Activated naive CD4-positive, alpha-beta T cell treated with anti-CD3 and anti-CD28 coated beads for 36 hours (primary cell): ENCODE data around the gene CASK. TPM values are rescaled to one million over a fixed set of nuclear protein-coding genes. Genes with fewer than 3 reads are reported as not detected.

Experiments
- CTCF ChIA-PET: fragments of 350-600 bp; sonication (Branson Sonifier 250); formaldehyde crosslinking; loops from one replicate; lab custom pipeline; 2021; ENCODE audit warnings: antibody characterized with exemption; lab: Charles Lee
- DNase-seq: peaks from one replicate; pipeline ENCODE4 v3.0.0-alpha.2; 2020
- H3K27ac Mint-ChIP-seq: one replicate; pipeline ENCODE4 v1.8.0; 2021; ENCODE audit warnings: mild to moderate bottlenecking, mixed read lengths
- H3K27me3 Mint-ChIP-seq: one replicate; pipeline ENCODE4 v1.8.0; 2021; ENCODE audit warnings: low read depth, mixed read lengths
- H3K36me3 Mint-ChIP-seq: one replicate; pipeline ENCODE4 v1.8.0; 2021; ENCODE audit warnings: low read depth, mixed read lengths
- H3K4me1 Mint-ChIP-seq: one replicate; pipeline ENCODE4 v1.8.0; 2021; ENCODE audit warnings: low read depth, mixed read lengths
- H3K4me3 Mint-ChIP-seq: one replicate; pipeline ENCODE4 v1.8.0; 2021; ENCODE audit warnings: mild to moderate bottlenecking, moderate library complexity, mixed read lengths
- H3K9me3 Mint-ChIP-seq: one replicate; pipeline ENCODE4 v1.8.0; 2021; ENCODE audit warnings: mixed read lengths
- intact Hi-C: fragments of 100-400 bp; cut with micrococcal nuclease; formaldehyde crosslinking; loops from one replicate; pipeline ENCODE4 v1.15.1; 2023
- total RNA-seq, 2 experiments: library from RNA; stranded (reverse); gene quantifications; one replicate each; pipeline ENCODE4 v1.2.3, GENCODE V29; 2021

Gene CASK, protein sequence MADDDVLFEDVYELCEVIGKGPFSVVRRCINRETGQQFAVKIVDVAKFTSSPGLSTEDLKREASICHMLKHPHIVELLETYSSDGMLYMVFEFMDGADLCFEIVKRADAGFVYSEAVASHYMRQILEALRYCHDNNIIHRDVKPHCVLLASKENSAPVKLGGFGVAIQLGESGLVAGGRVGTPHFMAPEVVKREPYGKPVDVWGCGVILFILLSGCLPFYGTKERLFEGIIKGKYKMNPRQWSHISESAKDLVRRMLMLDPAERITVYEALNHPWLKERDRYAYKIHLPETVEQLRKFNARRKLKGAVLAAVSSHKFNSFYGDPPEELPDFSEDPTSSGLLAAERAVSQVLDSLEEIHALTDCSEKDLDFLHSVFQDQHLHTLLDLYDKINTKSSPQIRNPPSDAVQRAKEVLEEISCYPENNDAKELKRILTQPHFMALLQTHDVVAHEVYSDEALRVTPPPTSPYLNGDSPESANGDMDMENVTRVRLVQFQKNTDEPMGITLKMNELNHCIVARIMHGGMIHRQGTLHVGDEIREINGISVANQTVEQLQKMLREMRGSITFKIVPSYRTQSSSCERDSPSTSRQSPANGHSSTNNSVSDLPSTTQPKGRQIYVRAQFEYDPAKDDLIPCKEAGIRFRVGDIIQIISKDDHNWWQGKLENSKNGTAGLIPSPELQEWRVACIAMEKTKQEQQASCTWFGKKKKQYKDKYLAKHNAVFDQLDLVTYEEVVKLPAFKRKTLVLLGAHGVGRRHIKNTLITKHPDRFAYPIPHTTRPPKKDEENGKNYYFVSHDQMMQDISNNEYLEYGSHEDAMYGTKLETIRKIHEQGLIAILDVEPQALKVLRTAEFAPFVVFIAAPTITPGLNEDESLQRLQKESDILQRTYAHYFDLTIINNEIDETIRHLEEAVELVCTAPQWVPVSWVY
- total RNA-seq = 10 to 100 TPM; 15.4 to 18.9 TPM

- Mint-ChIP-seq H3K27ac (peak within 1 kb of the TSS; percentile 73), H3K4me3 (peak within 1 kb of the TSS; percentile 82), H3K27me3 (no peaks in the 10 kb centered on the region), H3K9me3 (no peaks in the 10 kb centered on the region), H3K36me3 (no peaks in the 10 kb centered on the region), H3K4me1 (peaks cover 25% of the 10 kb centered on the region)
- intact Hi-C loops = loop anchor here (2.0 to 10.0 kb wide), 6 partner anchors 125 to 1731 kb away; partner anchors contain the start of genes DDX3X, MAOA and USP9X
- peak; percentile 91 for DNase-seq
- CTCF ChIA-PET = interaction anchor here (0.8 kb wide), 1 partner anchor 125 kb away, joined by 3 read pairs; no protein-coding TSS in a partner anchor
Measured at GRCh38 chrX:41923211-41923977, at the start of gene CASK. Gene CASK, minus strand, starts transcription at chrX:41923554. Its CDS starts 566 bp downstream, at chrX:41922988.

- CTCF ChIA-PET = no interaction called here
- no peaks in the 10 kb centered on the region for H3K4me1 Mint-ChIP-seq
- H3K4me3 Mint-ChIP-seq = no peak overlapping the region
- no peaks in the 10 kb centered on the region for H3K36me3 Mint-ChIP-seq
- DNase-seq = no peak
- no peak overlapping the region for H3K27ac Mint-ChIP-seq
- no peaks in the 10 kb centered on the region for H3K27me3 Mint-ChIP-seq
- intact Hi-C loops = no loop called here
- no peaks in the 10 kb centered on the region for H3K9me3 Mint-ChIP-seq
Measured at GRCh38 chrX:41971346-41971745, 48.0 kb upstream of the CASK start.

DNA sequence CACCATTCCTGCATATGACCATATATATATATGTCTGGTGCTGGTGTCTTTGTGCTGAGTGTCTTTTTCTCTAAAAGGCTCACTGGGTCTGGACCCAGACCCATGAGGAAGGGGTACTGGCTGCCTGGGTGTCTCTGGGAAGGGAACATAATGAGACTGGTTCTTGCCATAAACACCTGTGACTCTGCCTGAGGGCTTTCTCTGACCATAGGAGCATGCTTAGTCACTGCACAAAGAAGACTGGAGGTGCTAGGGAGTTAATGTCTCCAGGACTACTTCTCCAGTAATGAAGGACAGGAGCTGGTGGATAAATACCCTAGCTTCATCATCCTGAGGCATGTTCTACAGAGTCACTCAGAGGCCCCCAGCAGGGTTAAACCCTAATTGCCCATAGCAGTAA lies 47.1 kb upstream of the CASK start:
- H3K4me1 Mint-ChIP-seq = no peaks in the 10 kb centered on the region
- intact Hi-C loops = no loop called here
- no peaks in the 10 kb centered on the region for H3K36me3 Mint-ChIP-seq
- H3K4me3 Mint-ChIP-seq = no peak overlapping the region
- no peak overlapping the region for H3K27ac Mint-ChIP-seq
- H3K9me3 Mint-ChIP-seq = no peaks in the 10 kb centered on the region
- no peaks in the 10 kb centered on the region for H3K27me3 Mint-ChIP-seq
- no peak for DNase-seq
- CTCF ChIA-PET = no interaction called here

- no peaks in the 10 kb centered on the region for H3K9me3 Mint-ChIP-seq
Measured at GRCh38 chrX:41963348-41963747, 40.0 kb upstream of the CASK start.

DNA sequence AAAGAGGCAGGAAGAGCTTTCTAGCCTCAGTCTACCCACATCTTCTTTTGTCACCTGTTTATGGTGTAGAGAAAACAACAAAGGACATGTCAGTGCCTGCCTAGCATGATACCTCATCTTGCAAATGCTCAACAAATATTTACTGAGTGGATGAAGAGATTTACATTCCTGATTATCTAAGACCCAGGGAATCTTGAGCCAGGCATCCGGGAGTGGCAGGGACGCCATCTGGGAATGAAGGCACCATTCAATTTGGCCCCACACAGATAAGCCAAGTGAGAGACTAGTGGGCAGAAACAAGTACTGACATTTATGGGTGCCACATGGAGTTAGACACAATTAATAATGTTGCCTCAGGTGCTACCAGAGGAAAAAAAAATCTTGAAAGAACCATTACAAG lies 36.8 kb upstream of the CASK start:
- CTCF ChIA-PET = no interaction called here
- no peak for DNase-seq
- intact Hi-C loops = no loop called here
- Mint-ChIP-seq H3K27me3 (no peaks in the 10 kb centered on the region), H3K4me3 (no peak overlapping the region), H3K36me3 (no peaks in the 10 kb centered on the region), H3K4me1 (peaks cover 4% of the 10 kb centered on the region), H3K9me3 (no peaks in the 10 kb centered on the region), H3K27ac (no peak overlapping the region)

More at GRCh38 chrX:41963348-41963747, 40.0 kb upstream of the CASK start:
- CTCF ChIA-PET = no interaction called here
- H3K27ac Mint-ChIP-seq = no peak overlapping the region
- peaks cover 4% of the 10 kb centered on the region for H3K4me1 Mint-ChIP-seq
- no peaks in the 10 kb centered on the region for H3K27me3 Mint-ChIP-seq
- no peak overlapping the region for H3K4me3 Mint-ChIP-seq
- intact Hi-C loops = no loop called here
- DNase-seq = no peak
- H3K36me3 Mint-ChIP-seq = no peaks in the 10 kb centered on the region

- intact Hi-C loops = no loop called here
- H3K36me3 Mint-ChIP-seq = no peaks in the 10 kb centered on the region
- peaks cover 4% of the 10 kb centered on the region for H3K4me1 Mint-ChIP-seq
- no peaks in the 10 kb centered on the region for H3K27me3 Mint-ChIP-seq
- CTCF ChIA-PET = no interaction called here
- no peaks in the 10 kb centered on the region for H3K9me3 Mint-ChIP-seq
- H3K27ac Mint-ChIP-seq = no peak overlapping the region
- DNase-seq = no peak
- no peak overlapping the region for H3K4me3 Mint-ChIP-seq
Measured at GRCh38 chrX:41958861-41959260, 35.5 kb upstream of the CASK start.

DNA sequence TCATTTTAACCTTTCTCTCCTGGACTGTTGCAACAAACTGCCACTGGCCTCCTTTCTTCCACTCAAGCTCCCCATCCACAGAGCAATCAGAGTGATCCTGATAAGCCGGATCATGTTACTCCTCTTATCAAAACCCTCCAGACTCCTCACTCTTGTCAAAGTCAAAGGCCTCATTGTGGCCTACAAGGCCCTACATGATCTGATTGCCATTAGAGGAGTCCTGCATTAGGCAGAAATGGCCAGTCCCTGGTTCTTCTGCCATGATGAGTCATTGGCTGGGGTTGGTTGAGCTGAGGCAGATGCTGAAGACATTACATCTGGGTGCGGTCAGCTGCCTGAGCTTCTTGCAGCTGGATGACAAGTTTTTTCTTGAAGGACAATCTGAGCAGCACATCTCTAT lies 32.7 kb upstream of the CASK start:
- no peaks in the 10 kb centered on the region for H3K36me3 Mint-ChIP-seq
- peaks cover 4% of the 10 kb centered on the region for H3K4me1 Mint-ChIP-seq
- H3K27ac Mint-ChIP-seq = no peak overlapping the region
- CTCF ChIA-PET = no interaction called here
- H3K27me3 Mint-ChIP-seq = no peaks in the 10 kb centered on the region
- DNase-seq = no peak
- intact Hi-C loops = no loop called here
- H3K9me3 Mint-ChIP-seq = no peaks in the 10 kb centered on the region
- no peak overlapping the region for H3K4me3 Mint-ChIP-seq

DNA sequence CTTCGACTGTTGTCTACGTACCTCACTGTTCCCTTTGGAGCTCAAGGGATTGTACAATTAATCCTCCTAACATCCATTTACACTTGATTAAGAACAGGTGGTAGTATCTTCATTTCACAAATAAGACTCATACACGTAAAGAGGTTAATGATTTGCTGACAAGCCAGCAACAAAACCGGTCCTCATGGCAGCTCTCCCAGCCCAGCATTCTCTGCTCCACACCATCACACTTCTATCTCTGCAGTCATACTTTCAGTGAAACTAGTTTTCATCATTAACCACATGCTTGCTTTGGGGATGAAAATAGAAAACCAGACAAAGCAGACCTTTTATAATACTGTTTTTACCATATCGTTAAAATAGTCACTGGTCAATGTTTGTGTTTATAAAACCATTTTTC lies 28.7 kb upstream of the CASK start:
- DNase-seq = no peak
- no peaks in the 10 kb centered on the region for H3K27me3 Mint-ChIP-seq
- CTCF ChIA-PET = no interaction called here
- no peaks in the 10 kb centered on the region for H3K36me3 Mint-ChIP-seq
- H3K4me3 Mint-ChIP-seq = no peak overlapping the region
- H3K4me1 Mint-ChIP-seq = no peaks in the 10 kb centered on the region
- no peaks in the 10 kb centered on the region for H3K9me3 Mint-ChIP-seq
- intact Hi-C loops = no loop called here
- no peak overlapping the region for H3K27ac Mint-ChIP-seq

GRCh38 chrX:41946989-41947612 lies 23.7 kb upstream of the CASK start:
- Mint-ChIP-seq H3K4me3 (no peak overlapping the region), H3K27me3 (no peaks in the 10 kb centered on the region), H3K4me1 (no peaks in the 10 kb centered on the region), H3K27ac (no peak overlapping the region), H3K36me3 (no peaks in the 10 kb centered on the region), H3K9me3 (no peaks in the 10 kb centered on the region)
- intact Hi-C loops = no loop called here
- no peak for DNase-seq
- CTCF ChIA-PET = no interaction called here

DNA sequence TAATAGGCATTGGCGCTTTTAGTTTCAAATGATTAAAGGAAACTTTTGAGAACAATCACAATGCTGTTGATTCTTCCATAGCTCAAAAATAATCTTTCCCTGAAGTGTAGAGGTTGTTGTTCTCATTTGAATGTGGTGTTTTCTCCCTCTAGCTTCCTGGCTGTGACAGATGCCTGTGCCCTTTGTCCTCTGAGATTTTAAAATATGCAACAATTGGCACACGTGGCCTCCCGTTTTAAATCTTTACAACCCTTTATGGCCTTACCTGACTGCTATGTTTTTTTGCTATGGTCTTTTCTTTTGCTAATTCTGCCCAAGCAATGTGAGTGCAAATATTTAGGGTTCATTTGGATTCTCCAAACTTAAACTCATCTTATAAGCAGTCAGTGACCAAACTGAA lies 22.9 kb upstream of the CASK start:
- H3K27ac Mint-ChIP-seq = no peak overlapping the region
- no peaks in the 10 kb centered on the region for H3K36me3 Mint-ChIP-seq
- H3K4me1 Mint-ChIP-seq = no peaks in the 10 kb centered on the region
- no peaks in the 10 kb centered on the region for H3K9me3 Mint-ChIP-seq
- CTCF ChIA-PET = no interaction called here
- DNase-seq = no peak
- intact Hi-C loops = no loop called here
- H3K4me3 Mint-ChIP-seq = no peak overlapping the region
- no peaks in the 10 kb centered on the region for H3K27me3 Mint-ChIP-seq

DNA sequence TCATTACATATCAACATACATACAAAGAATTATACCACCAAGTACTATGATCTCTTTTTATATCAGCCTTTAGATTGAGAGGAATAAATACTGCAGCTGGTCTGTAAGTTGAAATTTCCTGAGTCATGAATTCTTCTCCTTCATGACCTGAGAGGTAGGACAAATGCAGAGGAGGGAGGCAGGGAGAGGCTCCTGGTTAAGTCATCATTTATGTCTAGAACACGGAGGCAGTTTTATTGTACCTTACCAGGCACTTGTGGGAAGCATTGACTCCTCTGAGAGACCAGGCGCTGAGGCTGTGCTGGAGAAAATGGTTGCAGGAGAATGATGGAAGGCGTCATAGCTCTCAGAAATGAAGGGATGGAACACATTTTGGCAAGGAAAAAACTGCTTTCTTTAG lies 12.5 kb upstream of the CASK start:
- H3K27ac Mint-ChIP-seq = no peak overlapping the region
- H3K4me3 Mint-ChIP-seq = no peak overlapping the region
- H3K4me1 Mint-ChIP-seq = no peaks in the 10 kb centered on the region
- no peaks in the 10 kb centered on the region for H3K27me3 Mint-ChIP-seq
- no peaks in the 10 kb centered on the region for H3K36me3 Mint-ChIP-seq
- CTCF ChIA-PET = no interaction called here
- no peak for DNase-seq
- intact Hi-C loops = no loop called here
- no peaks in the 10 kb centered on the region for H3K9me3 Mint-ChIP-seq

- intact Hi-C loops = no loop called here
- no peak for DNase-seq
- Mint-ChIP-seq H3K4me1 (no peaks in the 10 kb centered on the region), H3K27me3 (no peaks in the 10 kb centered on the region), H3K27ac (no peak overlapping the region), H3K9me3 (no peaks in the 10 kb centered on the region), H3K36me3 (no peaks in the 10 kb centered on the region), H3K4me3 (no peak overlapping the region)
- CTCF ChIA-PET = interaction anchor here (0.7 kb wide), 1 partner anchor 133 kb away, joined by 3 read pairs; no protein-coding TSS in a partner anchor
Measured at GRCh38 chrX:41933546-41933945, 10.2 kb upstream of the CASK start.
